Glutamatergic neuron (in vitro differentiated cells): Measurements from ENCODE around the gene TOMM40L. TPM values are rescaled to one million over a fixed set of nuclear protein-coding genes. Genes with fewer than 3 reads are reported as not detected.
"Not testable (repeated sequence)": the region's sequence is repeated elsewhere in the genome, so short reads cannot be mapped to it uniquely, and the experiment has no call there.

Experiments used
- DNase-seq: peaks from one replicate; pipeline ENCODE4 v3.0.0; 2022
- H3K27ac Mint-ChIP-seq: one replicate; pipeline ENCODE4 v1.8.0; 2020; ENCODE audit warnings: mild to moderate bottlenecking, mixed read lengths, inconsistent platforms; ENCODE audit not compliant: unreplicated experiment
- H3K27me3 Mint-ChIP-seq: one replicate; pipeline ENCODE4 v1.8.0; 2020; ENCODE audit warnings: mild to moderate bottlenecking, moderate library complexity, mixed read lengths, inconsistent platforms; ENCODE audit not compliant: unreplicated experiment
- H3K36me3 Mint-ChIP-seq: one replicate; pipeline ENCODE4 v1.8.0; 2020; ENCODE audit warnings: mild to moderate bottlenecking, mixed read lengths, inconsistent platforms; ENCODE audit not compliant: unreplicated experiment
- H3K4me1 Mint-ChIP-seq: one replicate; pipeline ENCODE4 v1.8.0; 2020; ENCODE audit warnings: mild to moderate bottlenecking, low read depth, mixed read lengths, inconsistent platforms; ENCODE audit not compliant: unreplicated experiment
- H3K4me3 Mint-ChIP-seq: one replicate; pipeline ENCODE4 v1.8.0; 2020; ENCODE audit warnings: mild to moderate bottlenecking, mixed read lengths, inconsistent platforms; ENCODE audit not compliant: unreplicated experiment
- H3K9me3 Mint-ChIP-seq: one replicate; pipeline ENCODE4 v1.8.0; 2020; ENCODE audit warnings: mild to moderate bottlenecking, moderate library complexity, mixed read lengths, inconsistent platforms; ENCODE audit not compliant: unreplicated experiment
- CTCF ChIP-seq: fragments of 200-600 bp; sonication (generic); IDR thresholded peaks from one replicate; pipeline ENCODE4 v1.5.0; 2021; ENCODE audit not compliant: partially characterized antibody, unreplicated experiment
- total RNA-seq: library from RNA; stranded (reverse); fragmentation: NEBNext Ultra II Directional; extraction: Animal tissue kit (Norgen Biotek cat#: 25700); gene quantifications from one replicate; pipeline ENCODE4 v1.2.1, GENCODE V29; 2021; ENCODE audit not compliant: unreplicated experiment

Gene TOMM40L
- total RNA-seq, 1 donor from 2014 or later = 20.7 TPM

- no peak overlapping the region for H3K4me3 Mint-ChIP-seq
- H3K27ac Mint-ChIP-seq = no peak overlapping the region
- H3K36me3 Mint-ChIP-seq = no peaks in the 10 kb centered on the region
- TF ChIP-seq CTCF = no peak
- DNase-seq = no peak
- H3K4me1 Mint-ChIP-seq = no peaks in the 10 kb centered on the region
- peaks cover 8% of the 10 kb centered on the region for H3K27me3 Mint-ChIP-seq
- H3K9me3 Mint-ChIP-seq = peaks cover 1% of the 10 kb centered on the region
Measured at GRCh38 chr1:161242313-161242712, 16.5 kb downstream of the TOMM40L start.

DNA sequence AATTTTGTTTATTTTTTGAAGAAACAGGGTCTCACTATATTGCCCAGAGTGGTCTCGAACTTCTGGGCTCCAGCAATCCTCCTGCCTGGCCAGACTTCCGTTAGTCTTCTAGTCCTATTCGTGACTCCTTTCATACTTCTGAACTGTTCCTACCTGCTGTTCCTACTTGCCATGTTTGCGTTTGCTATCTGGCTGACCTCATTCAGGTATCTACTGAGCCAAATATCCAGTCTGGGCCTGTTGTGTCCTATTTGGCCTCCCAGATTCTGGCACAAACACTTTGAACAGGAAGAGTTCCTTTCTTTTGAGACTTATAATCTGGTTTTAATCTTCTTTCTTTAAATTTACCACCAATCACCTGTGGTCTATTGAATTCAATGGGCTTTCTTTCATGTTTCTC is 19.0 kb downstream of the TOMM40L start:
- no peak for TF ChIP-seq CTCF
- DNase-seq = no peak
- Mint-ChIP-seq H3K27ac (no peak overlapping the region), H3K4me1 (no peaks in the 10 kb centered on the region), H3K9me3 (peaks cover 1% of the 10 kb centered on the region), H3K27me3 (peaks cover 7% of the 10 kb centered on the region), H3K4me3 (no peak overlapping the region), H3K36me3 (no peaks in the 10 kb centered on the region)

DNA sequence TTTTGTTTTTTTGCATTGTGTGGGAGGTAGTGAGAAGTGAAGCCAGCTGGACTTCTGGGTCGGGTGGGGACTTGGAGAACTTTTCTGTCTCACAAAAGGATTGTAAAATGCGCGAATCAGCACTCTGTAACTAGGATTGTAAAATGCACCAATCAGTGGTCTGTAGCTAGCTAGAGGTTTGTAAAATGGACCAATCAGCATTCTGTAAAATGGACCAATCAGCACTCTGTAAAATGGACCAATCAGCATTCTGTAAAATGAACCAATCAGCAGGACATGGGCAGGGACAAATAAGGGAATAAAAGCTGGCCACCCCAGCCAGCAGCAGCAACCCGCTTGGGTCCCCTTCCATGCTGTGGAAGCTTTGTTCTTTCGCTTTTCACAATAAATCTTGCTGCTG is 24.2 kb downstream of the TOMM40L start:
- not testable (repeated sequence) for H3K4me3 Mint-ChIP-seq, H3K27ac Mint-ChIP-seq, H3K4me1 Mint-ChIP-seq, H3K36me3 Mint-ChIP-seq, DNase-seq, H3K27me3 Mint-ChIP-seq, H3K9me3 Mint-ChIP-seq

DNA sequence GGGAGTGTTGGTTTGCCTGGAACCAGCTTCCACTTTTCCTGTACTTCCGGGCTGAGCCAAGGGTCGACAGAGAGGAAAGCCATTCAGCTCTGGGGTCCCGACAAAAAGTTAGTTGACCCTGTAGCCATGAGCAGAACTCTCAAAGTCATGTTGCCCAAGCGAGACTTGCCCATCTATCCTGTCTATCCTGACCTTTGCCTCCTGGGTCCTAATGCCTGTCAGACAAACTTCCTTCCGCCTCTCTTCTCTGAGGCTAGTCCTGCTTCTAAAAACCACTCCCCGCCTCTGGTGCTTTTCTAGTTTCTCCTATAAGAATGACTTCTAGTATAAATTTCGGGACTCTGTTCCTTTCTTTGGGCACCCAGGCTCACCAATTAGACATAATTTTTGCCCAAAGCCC is 25.0 kb downstream of the TOMM40L start:
- Mint-ChIP-seq H3K4me1 (no peaks in the 10 kb centered on the region), H3K36me3 (no peaks in the 10 kb centered on the region), H3K4me3 (no peak overlapping the region), H3K27ac (no peak overlapping the region), H3K27me3 (peaks cover 5% of the 10 kb centered on the region), H3K9me3 (peaks cover 2% of the 10 kb centered on the region)
- no peak for TF ChIP-seq CTCF
- DNase-seq = no peak

DNA sequence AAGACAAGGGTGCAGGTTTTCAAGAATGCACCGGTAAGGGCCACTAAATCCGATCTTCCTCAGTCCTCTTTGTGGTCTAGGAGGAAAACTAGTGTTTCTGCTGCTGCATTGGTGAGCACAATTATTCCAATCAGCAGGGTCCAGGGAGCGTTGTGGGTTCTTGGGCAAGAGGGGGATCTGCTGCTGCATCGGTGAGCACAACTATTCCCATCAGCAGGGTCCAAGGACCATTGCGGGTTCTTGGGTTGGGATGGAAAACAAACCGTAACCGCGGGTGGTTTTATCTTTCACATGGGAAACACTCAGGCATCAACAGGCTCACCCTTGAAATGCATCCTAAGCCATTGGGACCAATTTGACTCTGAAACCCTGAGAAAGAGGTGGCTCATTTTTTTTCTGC is 25.7 kb downstream of the TOMM40L start:
- H3K9me3 Mint-ChIP-seq = peaks cover 2% of the 10 kb centered on the region
- H3K36me3 Mint-ChIP-seq = peaks cover 3% of the 10 kb centered on the region
- no peak for TF ChIP-seq CTCF

GRCh38 chr1:161255302-161255701 is 29.4 kb downstream of the TOMM40L start:
- Mint-ChIP-seq H3K36me3 (peaks cover 21% of the 10 kb centered on the region), H3K9me3 (peaks cover 11% of the 10 kb centered on the region), H3K27me3 (peaks cover 16% of the 10 kb centered on the region)
- not testable (repeated sequence) for DNase-seq, H3K27ac Mint-ChIP-seq, H3K4me3 Mint-ChIP-seq, H3K4me1 Mint-ChIP-seq

More for the DNA sequence above, 25.7 kb downstream of the TOMM40L start:
- Mint-ChIP-seq H3K27ac (no peak overlapping the region), H3K27me3 (peaks cover 5% of the 10 kb centered on the region), H3K4me3 (no peak overlapping the region), H3K4me1 (no peaks in the 10 kb centered on the region)
- no peak for DNase-seq

- not testable (repeated sequence) for H3K4me3 Mint-ChIP-seq, DNase-seq, H3K27ac Mint-ChIP-seq
- Mint-ChIP-seq H3K9me3 (peaks cover 13% of the 10 kb centered on the region), H3K4me1 (peaks cover 14% of the 10 kb centered on the region), H3K27me3 (peaks cover 19% of the 10 kb centered on the region), H3K36me3 (peaks cover 21% of the 10 kb centered on the region)
Measured at GRCh38 chr1:161255955-161256520, 30.2 kb downstream of the TOMM40L start.

DNA sequence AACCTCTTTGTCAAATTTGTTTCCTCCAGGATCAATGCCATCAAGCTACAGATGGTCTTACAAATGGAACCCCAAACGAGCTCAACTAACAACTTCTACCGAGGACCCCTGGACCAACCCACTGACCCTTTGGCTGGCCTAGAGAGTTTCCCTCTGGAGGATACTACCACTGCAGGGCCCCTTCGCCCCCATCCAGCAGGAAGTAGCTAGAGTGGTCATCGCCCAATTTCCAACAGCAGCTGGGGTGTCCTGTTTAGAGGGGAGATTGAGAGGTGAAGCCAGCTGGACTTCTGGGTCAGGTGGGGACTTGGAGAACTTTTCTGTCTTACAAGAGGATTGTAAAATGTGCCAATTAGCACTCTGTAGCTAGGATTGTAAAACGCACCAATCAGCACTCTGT is 31.2 kb downstream of the TOMM40L start:
- not testable (repeated sequence) for H3K4me3 Mint-ChIP-seq
- H3K27me3 Mint-ChIP-seq = peaks cover 19% of the 10 kb centered on the region

More for the DNA sequence above, 31.2 kb downstream of the TOMM40L start:
- Mint-ChIP-seq H3K4me1 (peaks cover 22% of the 10 kb centered on the region), H3K36me3 (peaks cover 21% of the 10 kb centered on the region), H3K9me3 (peaks cover 13% of the 10 kb centered on the region)
- DNase-seq, H3K27ac Mint-ChIP-seq: not testable (repeated sequence)
